HG02870 (cell line): ENCODE results near the gene PPP1R2C.

Experiments used
- ATAC-seq: cut with Tn5 transposase; IDR thresholded peaks from one replicate; pipeline ENCODE4 v1.9.1; 2021; ENCODE audit warnings: mild to moderate bottlenecking, moderate library complexity; ENCODE audit not compliant: unreplicated experiment

PPP1R2C gene

GRCh38 chrX:42778096-42778495, at the start of gene PPP1R2C:
TSS of gene PPP1R2C (minus strand) at chrX:42778163. CDS start at chrX:42778079, 84 bp downstream.
- no peak for ATAC-seq

- no peak for ATAC-seq
Observed at GRCh38 chrX:42825201-42825600, 47.2 kb upstream of the PPP1R2C start.

DNA sequence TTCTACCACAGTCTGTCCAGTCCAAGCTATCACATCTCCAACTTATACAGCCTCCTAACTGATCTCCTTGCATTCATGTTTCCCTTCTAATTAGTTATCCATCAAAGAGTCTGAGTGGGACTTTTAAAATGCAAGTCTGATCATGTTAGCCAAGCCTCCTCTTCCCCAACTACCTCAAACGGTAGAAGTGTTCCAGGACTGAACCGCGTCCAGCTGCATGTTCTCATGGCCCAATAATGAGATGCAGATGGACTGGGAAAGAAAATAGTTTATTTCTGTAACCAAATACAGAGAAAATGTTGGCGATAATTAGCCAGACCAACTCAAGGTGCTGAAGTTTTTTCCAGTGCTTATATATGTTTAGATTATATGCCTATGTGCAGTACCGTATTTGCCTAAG, 46.6 kb upstream of the PPP1R2C start:
- ATAC-seq = no peak

- ATAC-seq = no peak
Observed at GRCh38 chrX:42823443-42823842, 45.5 kb upstream of the PPP1R2C start.

GRCh38 chrX:42821803-42822443, 44.0 kb upstream of the PPP1R2C start:
- ATAC-seq = no peak

DNA sequence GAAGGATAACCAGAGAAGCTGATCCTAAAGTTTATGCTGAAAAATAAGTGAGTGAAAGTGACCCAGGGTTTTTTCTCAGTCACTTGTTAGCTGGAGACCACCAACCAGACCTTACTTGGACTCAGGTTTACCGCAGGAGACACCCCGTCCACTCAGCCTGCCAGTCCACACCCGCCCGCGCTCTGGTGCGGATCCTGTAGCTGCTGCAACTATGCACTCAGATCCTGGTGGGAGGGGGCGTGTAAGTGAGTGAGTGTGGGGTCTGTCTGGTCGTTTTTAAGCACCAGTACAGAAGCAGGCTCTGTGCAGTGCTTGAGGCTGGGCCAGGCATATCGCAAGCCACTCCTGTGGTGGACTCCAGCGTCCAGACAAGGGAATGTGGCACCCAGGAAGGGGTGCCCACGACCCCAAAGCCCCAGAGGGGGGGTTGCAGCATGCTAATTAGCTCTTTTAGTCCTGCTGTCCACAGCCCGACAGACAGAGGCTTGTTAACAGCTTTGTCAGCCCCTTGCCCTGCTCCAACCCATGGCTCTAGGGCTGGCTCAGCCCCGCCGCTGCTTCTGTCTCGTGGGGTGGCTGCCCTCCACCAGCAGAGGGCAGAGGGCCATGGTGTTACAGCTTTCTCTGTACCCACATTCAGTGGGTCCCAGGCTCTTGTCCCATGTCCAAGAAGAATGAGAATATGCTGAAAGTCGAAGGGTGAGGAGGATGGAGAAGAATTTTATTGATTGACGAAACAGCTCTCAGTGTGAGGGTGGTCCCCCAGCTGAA, 40.4 kb upstream of the PPP1R2C start:
- ATAC-seq = no peak

DNA sequence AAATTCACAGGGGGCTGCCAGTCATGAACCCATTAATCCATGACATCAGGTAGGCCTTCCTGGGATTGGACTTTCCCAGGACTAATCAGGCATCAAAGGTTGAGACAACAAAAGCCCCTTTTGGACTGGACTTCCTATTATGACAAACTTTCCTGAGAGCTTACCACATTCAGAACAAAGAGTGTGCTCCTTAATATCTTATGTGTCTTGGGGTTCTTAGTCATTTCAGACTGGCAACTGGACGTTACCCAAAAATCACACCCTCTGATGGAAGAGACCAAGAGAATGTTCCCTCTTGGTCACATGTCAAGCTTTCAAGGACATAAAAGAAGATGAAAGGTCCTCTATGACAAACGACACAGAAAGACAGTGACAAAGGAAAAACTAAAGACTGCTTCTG, 31.6 kb upstream of the PPP1R2C start:
- no peak for ATAC-seq

- no peak for ATAC-seq
Observed at GRCh38 chrX:42807393-42807792, 29.4 kb upstream of the PPP1R2C start.

DNA sequence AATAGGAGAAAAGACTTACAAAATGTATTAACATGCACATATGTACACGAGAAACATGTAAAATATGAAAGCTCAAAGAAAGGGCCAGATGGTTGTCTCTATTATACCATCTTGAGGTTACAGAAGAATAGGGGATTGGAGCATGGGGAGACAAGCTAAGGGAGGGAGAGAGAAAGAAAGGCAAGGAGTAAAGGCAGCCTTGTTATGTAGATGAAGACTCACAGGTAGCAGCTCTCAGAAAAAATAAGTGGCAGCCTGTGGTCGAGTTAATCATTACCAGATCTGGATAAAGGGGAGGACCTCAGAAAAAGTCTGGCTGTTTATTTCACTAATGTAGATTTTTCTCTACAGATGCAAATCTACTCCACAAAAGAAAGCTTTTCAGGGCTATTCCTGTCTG, 26.6 kb upstream of the PPP1R2C start:
- no peak for ATAC-seq

DNA sequence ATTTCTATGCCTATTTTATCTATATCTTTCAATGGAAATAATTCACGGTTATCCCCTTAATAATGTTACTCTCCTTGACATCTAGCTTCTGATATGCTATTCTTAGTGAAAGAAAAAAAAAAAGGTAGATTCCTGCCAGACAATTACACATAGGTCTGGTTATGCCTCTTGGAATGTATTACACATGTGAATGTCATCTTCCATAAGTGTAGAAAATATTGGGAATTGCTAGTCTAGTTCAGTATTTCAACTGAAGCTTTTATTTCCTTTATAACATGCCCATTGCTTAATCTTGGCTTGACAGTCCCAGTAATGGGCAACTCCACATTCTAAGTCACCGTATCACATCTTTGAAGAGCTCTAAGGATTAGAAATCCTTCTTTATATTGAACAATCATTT, 25.4 kb upstream of the PPP1R2C start:
- ATAC-seq = no peak

DNA sequence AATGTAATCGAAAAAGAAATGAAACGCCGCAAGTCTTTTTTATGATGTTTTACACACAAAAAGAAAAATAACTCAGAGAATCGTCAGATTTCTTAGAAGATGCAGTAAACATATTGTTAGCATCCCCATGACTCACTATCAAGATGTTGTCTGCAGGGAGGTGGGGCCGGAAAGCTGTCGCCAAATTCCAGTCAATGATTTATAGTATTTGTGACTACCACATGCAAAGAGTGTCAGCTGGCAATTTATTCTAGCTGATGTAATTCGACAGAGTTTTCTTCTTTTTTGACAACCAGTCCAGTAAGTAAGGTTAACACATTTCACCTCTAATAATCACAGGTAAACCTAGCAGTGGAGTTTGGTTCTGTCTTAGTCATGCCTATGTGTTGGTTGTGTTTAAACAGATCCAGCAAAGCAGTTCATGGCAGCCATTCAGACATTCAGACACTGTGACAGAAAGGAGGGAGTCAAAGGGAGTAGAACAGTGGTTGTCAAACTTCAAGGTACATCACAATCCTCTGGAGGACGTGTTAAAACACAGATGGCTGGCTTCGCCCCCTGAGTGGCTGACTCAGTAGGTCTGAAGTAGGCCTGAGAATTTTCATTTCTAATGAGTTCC, 19.8 kb upstream of the PPP1R2C start:
- ATAC-seq = no peak

DNA sequence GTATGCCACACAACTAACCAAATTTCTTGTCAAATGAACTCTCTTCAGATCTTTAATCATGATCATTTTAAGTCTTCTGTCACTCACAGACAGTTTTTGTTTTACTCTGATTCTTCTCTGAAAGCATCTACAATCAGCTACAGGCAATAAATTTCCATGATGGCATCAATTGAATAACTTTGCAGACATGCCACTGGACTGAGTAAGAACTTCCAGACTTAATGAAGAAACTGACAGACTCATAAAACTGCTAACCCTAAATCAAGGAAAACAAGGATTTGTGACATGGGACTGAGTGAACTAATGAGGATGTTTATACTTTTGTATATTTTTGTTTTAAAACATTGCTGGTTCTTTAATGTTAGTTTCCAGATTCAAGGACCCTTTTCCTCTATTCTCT, 5.5 kb upstream of the PPP1R2C start:
- ATAC-seq = no peak

DNA sequence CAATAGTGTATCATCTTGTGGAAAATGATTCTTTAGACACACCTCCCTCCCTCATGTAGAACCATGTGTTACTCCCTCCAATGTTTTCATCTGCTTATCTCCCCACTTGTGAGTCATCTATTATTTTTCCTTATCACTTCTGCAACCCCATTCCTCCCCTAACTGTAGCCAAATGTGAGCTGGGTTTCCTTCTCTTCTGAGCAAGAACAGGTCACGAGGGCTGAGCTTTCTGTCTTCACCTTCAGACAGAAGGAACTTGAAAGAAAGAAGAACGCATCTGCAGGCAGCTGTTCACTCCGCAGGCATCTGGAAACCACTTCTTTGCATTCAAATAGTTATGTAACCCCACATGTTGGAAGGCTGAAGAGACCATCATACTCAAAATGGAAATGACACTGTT, 1.8 kb downstream of the PPP1R2C start:
- ATAC-seq = peak; percentile 85

DNA sequence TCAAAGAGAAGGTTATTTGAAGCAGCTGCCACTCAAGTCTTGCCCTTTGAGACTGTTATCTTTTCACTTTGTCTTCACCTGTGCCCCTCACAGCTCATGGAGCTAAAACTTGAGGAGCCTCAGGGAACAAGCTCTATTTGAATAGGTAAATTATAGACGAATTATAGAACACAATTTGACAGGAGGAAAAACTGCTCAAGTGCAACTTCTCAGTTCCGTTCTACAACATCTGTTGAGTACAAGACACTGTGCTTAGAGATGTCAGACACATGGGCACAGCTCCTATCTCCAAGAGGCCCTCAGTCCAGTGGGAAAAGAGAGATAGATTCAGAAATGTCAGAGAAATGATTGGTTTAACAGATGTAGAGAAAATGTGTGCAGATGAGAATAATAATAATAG, 5.1 kb downstream of the PPP1R2C start:
- no peak for ATAC-seq

DNA sequence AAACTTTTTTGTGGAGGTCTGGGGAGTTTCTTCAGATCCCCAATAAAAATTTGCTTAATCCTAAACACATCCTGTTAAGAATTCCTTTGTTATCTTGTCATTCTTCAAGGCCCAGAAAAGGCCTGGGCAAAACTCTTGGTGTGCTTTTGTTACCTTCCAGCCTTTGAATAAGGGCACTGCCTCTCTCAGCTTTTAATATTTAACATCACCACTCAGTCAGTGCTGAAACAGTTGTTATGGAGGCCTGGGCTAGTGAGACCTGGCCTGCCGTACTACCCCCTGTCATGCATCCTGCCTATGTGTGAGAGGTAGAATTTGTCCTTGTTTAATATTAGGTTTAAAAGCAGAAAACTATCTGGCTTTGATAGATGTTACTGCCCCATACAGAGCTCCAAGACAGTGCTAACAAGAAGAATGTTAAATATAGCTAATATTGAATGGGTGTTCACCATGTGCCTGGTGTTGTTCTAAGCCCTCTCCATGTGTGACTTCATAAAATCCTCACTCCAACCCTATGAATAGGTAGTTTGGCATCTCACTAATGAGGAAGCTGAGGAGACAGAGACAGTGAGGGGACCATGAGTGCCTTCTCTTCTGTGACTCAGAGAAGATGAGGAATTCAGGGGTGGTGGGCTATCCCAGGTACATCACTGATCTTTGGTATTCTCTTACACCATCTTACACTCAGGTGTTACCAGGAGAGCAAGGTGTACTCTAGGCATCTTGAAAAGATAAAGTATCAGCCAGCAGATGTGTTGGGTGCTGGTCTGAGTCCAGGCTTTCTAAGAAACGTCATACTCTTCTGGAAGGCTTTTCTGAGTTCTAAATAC, 6.2 kb downstream of the PPP1R2C start:
- no peak for ATAC-seq

DNA sequence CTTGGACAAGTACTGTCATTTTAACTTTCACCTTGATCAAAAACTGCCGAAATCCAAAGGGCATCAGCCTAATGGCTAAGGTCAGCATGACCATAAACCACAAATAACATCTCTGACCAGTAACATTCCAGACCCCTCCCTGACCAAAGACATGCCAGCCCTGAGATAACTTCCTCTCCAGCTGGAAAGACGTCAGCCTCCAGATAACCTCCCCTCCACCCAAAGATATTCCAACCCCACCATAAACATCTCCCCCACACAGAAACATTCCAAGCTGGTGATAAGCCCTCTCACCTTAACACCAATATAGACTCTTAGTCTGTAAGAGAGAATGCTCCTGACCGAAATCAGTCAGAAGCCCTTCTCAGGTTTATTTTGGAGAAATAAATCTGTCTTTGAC, 7.4 kb downstream of the PPP1R2C start:
- ATAC-seq = no peak

DNA sequence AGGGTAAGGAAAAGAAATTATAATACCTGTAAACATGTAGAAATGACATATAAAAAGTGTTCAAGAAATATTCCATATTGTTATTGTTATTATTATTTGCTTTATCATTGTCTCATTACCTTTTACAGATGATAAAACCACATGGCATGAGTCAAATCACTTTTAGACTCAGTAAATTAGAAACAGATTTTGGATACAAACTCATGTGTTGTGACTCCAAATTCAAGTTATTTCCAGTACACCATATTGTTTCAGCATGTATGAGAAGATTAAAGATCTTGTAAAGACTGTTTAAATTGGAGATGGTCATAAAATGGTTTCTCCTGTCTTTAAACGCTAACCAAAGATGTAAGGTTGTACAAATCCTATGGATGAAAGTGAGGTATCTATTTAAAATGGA, 18.1 kb downstream of the PPP1R2C start:
- ATAC-seq = no peak

GRCh38 chrX:42755815-42756214, 22.1 kb downstream of the PPP1R2C start:
- ATAC-seq = no peak

DNA sequence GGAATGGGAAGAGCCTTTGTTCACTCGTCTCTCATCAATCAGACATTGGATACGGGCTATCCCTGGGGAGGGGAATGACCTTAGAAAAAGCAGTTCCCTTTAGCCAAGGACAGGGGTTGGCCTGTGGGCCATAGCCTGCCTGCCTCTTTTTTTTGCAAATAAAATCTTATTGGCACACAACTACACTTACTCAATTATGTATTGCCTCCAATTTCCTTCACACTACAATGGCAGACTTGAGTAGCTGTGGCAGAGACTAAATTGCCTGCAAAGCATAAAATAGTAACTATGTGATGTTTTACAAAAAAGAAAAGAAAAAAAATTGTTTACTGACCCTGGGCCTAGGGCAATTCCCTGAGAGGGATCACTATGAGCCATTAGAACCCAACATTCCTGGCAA, 23.4 kb downstream of the PPP1R2C start:
- no peak for ATAC-seq

DNA sequence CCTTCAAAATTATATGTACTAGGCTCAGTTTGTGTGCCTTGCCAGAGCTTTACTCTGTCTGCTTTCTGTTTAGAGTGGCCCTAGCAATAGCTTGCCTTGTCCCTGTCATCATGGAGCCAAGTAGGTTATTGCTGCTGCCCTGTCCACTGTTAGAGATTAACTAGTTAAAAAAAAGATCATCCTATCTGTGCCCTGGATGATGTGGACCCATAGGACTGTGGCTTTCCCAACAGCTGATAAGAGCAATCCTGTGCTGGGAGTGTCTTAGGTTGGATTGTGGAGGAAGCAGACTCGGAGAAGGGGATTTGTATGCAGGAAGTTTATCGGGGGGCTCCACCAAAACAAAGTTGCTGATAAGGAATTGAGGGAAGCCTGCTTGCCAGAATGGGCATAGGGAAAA, 23.8 kb downstream of the PPP1R2C start:
- ATAC-seq = no peak

- no peak for ATAC-seq
Observed at GRCh38 chrX:42752730-42753129, 25.2 kb downstream of the PPP1R2C start.
